ENCODE data around the gene CPA5.
"Not testable (repeated sequence)": the region's sequence is repeated elsewhere in the genome, so short reads cannot be mapped to it uniquely, and the experiment has no call there.

CPA5 gene

GRCh38 chr7:130309986-130310385 lies 34.6 kb upstream of the CPA5 start:
- DNase-seq (ENCODE audit: low spot score in 2 of 2) (no peak), ATAC-seq (replicated peaks; ENCODE audit: extremely low read depth, poor library complexity, severe bottlenecking) (no peak)
- Mint-ChIP-seq H3K36me3 (ENCODE audit: insufficient read depth) (no peaks in the 10 kb centered on the region), H3K9me3 (no peaks in the 10 kb centered on the region), H3K4me3 (no peak overlapping the region), H3K4me1 (no peaks in the 10 kb centered on the region), H3K27ac (ENCODE audit: low read depth) (no peak overlapping the region), H3K27me3 (peaks cover 8% of the 10 kb centered on the region)

GRCh38 chr7:130314305-130314704 lies 30.3 kb upstream of the CPA5 start:
- no peak for ATAC-seq (replicated peaks; ENCODE audit: extremely low read depth, poor library complexity, severe bottlenecking)
- no peaks in the 10 kb centered on the region for H3K4me1 Mint-ChIP-seq
- H3K9me3 Mint-ChIP-seq: no peaks in the 10 kb centered on the region
- DNase-seq (ENCODE audit: low spot score in 2 of 2): no peak
- H3K27me3 Mint-ChIP-seq: peaks cover 18% of the 10 kb centered on the region
- H3K36me3 Mint-ChIP-seq (ENCODE audit: insufficient read depth): peaks cover 2% of the 10 kb centered on the region
- no peak overlapping the region for H3K4me3 Mint-ChIP-seq
- H3K27ac Mint-ChIP-seq (ENCODE audit: low read depth): no peak overlapping the region

- DNase-seq (ENCODE audit: low spot score in 2 of 2) (no peak), ATAC-seq (replicated peaks; ENCODE audit: extremely low read depth, poor library complexity, severe bottlenecking) (no peak)
- H3K4me1 Mint-ChIP-seq: no peaks in the 10 kb centered on the region
- no peaks in the 10 kb centered on the region for H3K9me3 Mint-ChIP-seq
- no peak overlapping the region for H3K4me3 Mint-ChIP-seq
- peaks cover 2% of the 10 kb centered on the region for H3K36me3 Mint-ChIP-seq (ENCODE audit: insufficient read depth)
- peaks cover 24% of the 10 kb centered on the region for H3K27me3 Mint-ChIP-seq
- no peak overlapping the region for H3K27ac Mint-ChIP-seq (ENCODE audit: low read depth)
Measured at GRCh38 chr7:130319541-130319940, 25.1 kb upstream of the CPA5 start.

DNA sequence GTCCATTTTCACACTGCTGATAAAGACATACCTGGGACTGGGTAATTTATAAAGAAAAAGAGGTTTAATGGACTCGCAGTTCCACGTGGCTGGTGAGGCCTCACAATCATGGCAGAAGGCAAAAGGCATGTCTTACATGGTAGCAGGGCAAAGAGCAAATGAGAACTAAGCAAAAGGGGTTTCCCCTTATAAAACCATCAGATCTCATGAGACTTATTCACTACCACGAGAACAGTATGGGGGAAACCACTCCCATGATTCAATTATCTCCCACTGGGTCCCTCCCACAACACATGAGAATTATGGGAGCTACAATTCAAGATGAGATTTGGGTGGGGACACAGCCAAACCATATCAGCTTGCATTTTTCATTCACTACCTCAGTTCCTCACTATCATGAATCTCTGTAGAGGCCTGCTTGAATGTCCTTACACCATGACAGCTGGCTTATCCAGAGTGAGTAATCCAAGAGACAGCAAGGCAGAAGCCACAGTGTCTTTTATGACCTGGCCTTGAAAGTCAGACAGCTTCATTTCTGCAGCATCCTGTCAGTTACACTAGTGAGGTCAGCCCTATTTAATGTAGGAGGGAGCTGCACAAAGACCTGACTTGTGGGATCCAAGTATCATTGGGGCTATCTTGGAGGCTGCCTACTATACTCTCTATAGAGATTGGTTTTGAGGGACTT lies 22.9 kb upstream of the CPA5 start:
- not testable (repeated sequence) for H3K36me3 Mint-ChIP-seq (ENCODE audit: insufficient read depth); H3K9me3 Mint-ChIP-seq; H3K27ac Mint-ChIP-seq (ENCODE audit: low read depth); H3K4me3 Mint-ChIP-seq; H3K4me1 Mint-ChIP-seq; DNase-seq (ENCODE audit: low spot score in 2 of 2); ATAC-seq (replicated peaks; ENCODE audit: extremely low read depth, poor library complexity, severe bottlenecking)
- H3K27me3 Mint-ChIP-seq: peaks cover 24% of the 10 kb centered on the region

- ATAC-seq (replicated peaks; ENCODE audit: extremely low read depth, poor library complexity, severe bottlenecking): no peak
- H3K36me3 Mint-ChIP-seq (ENCODE audit: insufficient read depth): peaks cover 2% of the 10 kb centered on the region
- H3K9me3 Mint-ChIP-seq: no peaks in the 10 kb centered on the region
- H3K4me1 Mint-ChIP-seq: no peaks in the 10 kb centered on the region
- H3K27ac Mint-ChIP-seq (ENCODE audit: low read depth): no peak overlapping the region
- DNase-seq (ENCODE audit: low spot score in 2 of 2): no peak
- peaks cover 20% of the 10 kb centered on the region for H3K27me3 Mint-ChIP-seq
- H3K4me3 Mint-ChIP-seq: no peak overlapping the region
Measured at GRCh38 chr7:130322615-130323014, 22.0 kb upstream of the CPA5 start.

DNA sequence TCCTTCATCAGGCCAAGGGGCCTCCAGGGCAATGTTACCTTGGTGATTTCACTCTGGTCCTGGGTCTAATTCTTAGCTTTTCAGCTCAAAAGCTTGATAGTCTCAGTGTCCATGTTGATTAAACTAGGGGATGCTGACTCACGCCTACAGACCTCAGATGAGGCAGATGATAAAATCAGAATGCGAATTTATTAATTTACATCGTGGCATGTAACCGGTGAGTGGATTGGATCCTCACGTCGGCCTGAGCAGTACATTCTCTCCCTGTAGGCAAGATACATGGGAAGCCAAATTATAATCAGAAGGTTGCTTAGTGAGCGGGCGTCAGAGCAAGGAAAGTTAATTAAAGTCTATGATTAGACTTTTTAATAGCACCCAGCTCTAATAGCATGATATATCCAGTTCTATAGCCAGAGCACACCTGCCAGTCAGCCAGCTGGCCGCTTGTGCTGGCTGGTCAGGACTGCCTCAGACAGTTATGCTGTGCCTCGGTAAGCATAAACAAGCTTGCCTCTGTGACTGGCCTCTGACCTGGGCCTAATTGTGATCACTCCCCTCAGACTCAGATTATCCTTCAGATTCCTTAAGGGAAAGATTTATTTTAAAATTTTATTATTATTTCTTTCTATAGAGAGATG lies 20.2 kb upstream of the CPA5 start:
- no peak overlapping the region for H3K4me3 Mint-ChIP-seq
- ATAC-seq (replicated peaks; ENCODE audit: extremely low read depth, poor library complexity, severe bottlenecking): no peak
- DNase-seq (ENCODE audit: low spot score in 2 of 2): no peak
- H3K27ac Mint-ChIP-seq (ENCODE audit: low read depth): no peak overlapping the region
- no peaks in the 10 kb centered on the region for H3K9me3 Mint-ChIP-seq
- H3K4me1 Mint-ChIP-seq: no peaks in the 10 kb centered on the region
- H3K27me3 Mint-ChIP-seq: peaks cover 5% of the 10 kb centered on the region
- no peaks in the 10 kb centered on the region for H3K36me3 Mint-ChIP-seq (ENCODE audit: insufficient read depth)

DNA sequence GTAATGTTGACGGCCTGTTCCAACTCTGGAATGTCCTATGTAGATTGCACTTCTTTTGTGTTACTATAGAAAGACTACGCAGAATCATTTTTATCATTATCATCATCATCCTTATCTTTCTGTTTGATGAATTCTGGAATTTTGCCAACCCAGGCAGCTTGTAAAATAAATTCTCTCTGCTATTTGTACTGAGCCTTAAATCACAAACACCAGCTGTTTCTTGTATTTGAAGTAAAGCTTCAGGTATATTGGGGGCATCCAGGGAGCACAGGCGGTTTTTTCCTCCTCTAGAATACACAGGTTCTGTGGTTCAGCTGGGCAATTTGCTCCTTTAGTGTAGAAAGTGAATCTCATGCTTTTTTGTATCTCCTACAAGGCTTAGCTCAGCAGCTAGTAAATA lies 14.9 kb upstream of the CPA5 start:
- H3K9me3 Mint-ChIP-seq: no peaks in the 10 kb centered on the region
- no peaks in the 10 kb centered on the region for H3K36me3 Mint-ChIP-seq (ENCODE audit: insufficient read depth)
- no peak overlapping the region for H3K27ac Mint-ChIP-seq (ENCODE audit: low read depth)
- H3K4me1 Mint-ChIP-seq: no peaks in the 10 kb centered on the region
- peaks cover 24% of the 10 kb centered on the region for H3K27me3 Mint-ChIP-seq
- ATAC-seq (replicated peaks; ENCODE audit: extremely low read depth, poor library complexity, severe bottlenecking): no peak
- no peak overlapping the region for H3K4me3 Mint-ChIP-seq
- no peak for DNase-seq (ENCODE audit: low spot score in 2 of 2)

DNA sequence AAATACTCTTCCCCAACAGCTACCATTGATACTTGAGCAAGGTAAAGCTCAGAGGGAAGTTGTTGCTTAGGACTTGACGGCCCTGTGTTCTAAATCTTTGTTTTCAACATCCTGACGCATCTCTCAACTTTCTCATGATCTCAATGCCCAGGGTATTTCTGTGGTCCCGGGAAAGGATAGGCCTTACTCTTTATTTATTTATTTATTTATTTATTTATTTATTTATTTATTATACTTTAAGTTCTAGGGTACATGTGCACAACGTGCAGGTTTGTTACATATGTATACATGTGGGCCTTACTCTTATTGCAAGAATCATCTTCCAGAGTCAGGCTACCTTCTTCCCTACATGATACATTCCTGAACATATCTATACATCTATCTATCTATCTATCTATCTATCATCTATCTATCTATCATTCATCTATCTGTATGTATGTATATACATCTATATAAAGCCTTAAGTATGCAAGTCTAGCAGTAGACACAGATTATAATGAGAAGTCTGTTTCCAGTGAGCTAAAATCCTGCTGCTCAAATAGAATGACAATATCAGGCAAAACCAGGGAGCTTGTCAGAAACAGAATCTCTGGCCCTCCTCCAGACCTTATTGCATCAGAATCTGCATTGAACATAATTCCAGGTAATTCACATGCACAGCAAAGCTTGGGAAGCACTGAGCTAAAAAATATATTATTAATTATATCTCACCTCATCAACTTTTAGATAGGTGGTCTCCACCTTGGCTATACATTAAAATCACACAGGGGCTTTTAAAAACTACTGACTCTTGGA lies 12.2 kb upstream of the CPA5 start:
- no peak for ATAC-seq (replicated peaks; ENCODE audit: extremely low read depth, poor library complexity, severe bottlenecking)
- Mint-ChIP-seq H3K27ac (ENCODE audit: low read depth) (no peak overlapping the region), H3K9me3 (no peaks in the 10 kb centered on the region), H3K36me3 (ENCODE audit: insufficient read depth) (no peaks in the 10 kb centered on the region), H3K4me1 (no peaks in the 10 kb centered on the region), H3K27me3 (peaks cover 38% of the 10 kb centered on the region), H3K4me3 (no peak overlapping the region)
- DNase-seq (ENCODE audit: low spot score in 2 of 2): no peak

- peaks cover 38% of the 10 kb centered on the region for H3K27me3 Mint-ChIP-seq
- no peak overlapping the region for H3K4me3 Mint-ChIP-seq
- no peak for DNase-seq (ENCODE audit: low spot score in 2 of 2)
- no peak for ATAC-seq (replicated peaks; ENCODE audit: extremely low read depth, poor library complexity, severe bottlenecking)
- no peaks in the 10 kb centered on the region for H3K9me3 Mint-ChIP-seq
- H3K4me1 Mint-ChIP-seq: no peaks in the 10 kb centered on the region
- H3K36me3 Mint-ChIP-seq (ENCODE audit: insufficient read depth): no peaks in the 10 kb centered on the region
- no peak overlapping the region for H3K27ac Mint-ChIP-seq (ENCODE audit: low read depth)
Measured at GRCh38 chr7:130333832-130334231, 10.8 kb upstream of the CPA5 start.

GRCh38 chr7:130334274-130334673 lies 10.3 kb upstream of the CPA5 start:
- Mint-ChIP-seq H3K27ac (ENCODE audit: low read depth) (no peak overlapping the region), H3K4me3 (no peak overlapping the region), H3K4me1 (no peaks in the 10 kb centered on the region), H3K27me3 (peaks cover 38% of the 10 kb centered on the region), H3K36me3 (ENCODE audit: insufficient read depth) (no peaks in the 10 kb centered on the region), H3K9me3 (no peaks in the 10 kb centered on the region)
- ATAC-seq (replicated peaks; ENCODE audit: extremely low read depth, poor library complexity, severe bottlenecking) (no peak), DNase-seq (ENCODE audit: low spot score in 2 of 2) (no peak)

DNA sequence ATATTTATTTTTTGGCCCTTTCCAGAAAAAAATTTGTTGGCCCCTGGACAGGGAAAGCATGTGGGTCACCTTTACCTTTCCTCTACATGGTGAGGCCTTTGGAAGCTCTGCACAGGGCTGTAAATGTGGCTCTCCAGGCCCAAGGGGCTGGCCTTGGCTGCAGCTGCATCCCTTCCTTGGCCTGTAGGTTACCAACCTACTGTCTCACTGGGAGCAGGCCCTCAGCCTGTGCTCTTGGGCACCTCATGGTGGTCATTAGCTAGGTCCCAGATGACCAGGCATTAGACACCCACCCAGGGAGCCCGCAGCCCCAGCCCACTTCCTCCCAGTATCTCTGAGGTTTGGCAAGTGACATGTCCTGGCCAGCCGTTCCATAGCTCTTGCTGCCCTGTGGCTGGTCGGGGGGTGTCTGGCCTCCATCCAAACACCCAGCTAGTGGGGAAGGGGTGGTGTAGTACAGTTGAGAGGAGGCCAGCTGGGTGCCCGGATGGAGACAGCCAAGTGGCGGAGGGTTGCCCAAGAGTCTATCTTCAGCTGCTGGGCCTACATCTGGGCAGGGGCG lies 7.1 kb upstream of the CPA5 start:
- DNase-seq (ENCODE audit: low spot score in 2 of 2) (no peak), ATAC-seq (replicated peaks; ENCODE audit: extremely low read depth, poor library complexity, severe bottlenecking) (no peak)
- Mint-ChIP-seq H3K4me3 (no peak overlapping the region), H3K9me3 (no peaks in the 10 kb centered on the region), H3K36me3 (ENCODE audit: insufficient read depth) (no peaks in the 10 kb centered on the region), H3K4me1 (no peaks in the 10 kb centered on the region), H3K27ac (ENCODE audit: low read depth) (no peak overlapping the region), H3K27me3 (peaks cover 30% of the 10 kb centered on the region)

DNA sequence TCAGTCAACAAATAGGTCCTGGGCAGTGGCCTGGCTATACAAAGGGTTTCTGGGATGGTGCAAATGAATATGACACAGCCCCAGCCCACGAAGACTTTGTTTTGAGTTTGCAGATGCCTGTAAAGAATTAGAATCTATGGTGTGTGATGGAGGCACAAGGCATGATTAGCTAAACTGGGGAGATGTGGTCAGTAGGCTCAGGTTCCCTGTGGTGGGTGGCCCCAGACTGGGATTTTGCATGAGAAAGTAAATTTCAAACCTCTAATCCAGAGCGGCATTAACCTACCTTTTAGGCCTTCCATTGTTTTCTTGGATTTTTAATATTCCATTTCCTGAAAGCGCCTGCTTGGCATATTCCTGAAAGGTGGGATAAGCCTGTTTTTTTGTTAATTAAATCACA lies 6.4 kb upstream of the CPA5 start:
- Mint-ChIP-seq H3K27ac (ENCODE audit: low read depth) (no peak overlapping the region), H3K4me1 (no peaks in the 10 kb centered on the region), H3K9me3 (no peaks in the 10 kb centered on the region), H3K36me3 (ENCODE audit: insufficient read depth) (no peaks in the 10 kb centered on the region), H3K27me3 (peaks cover 37% of the 10 kb centered on the region), H3K4me3 (no peak overlapping the region)
- no peak for ATAC-seq (replicated peaks; ENCODE audit: extremely low read depth, poor library complexity, severe bottlenecking)
- DNase-seq (ENCODE audit: low spot score in 2 of 2): no peak

GRCh38 chr7:130341882-130342281 lies 2.7 kb upstream of the CPA5 start:
- Mint-ChIP-seq H3K27me3 (peaks cover 33% of the 10 kb centered on the region), H3K9me3 (no peaks in the 10 kb centered on the region)
- DNase-seq (ENCODE audit: low spot score in 2 of 2): no peak

More at GRCh38 chr7:130341882-130342281, 2.7 kb upstream of the CPA5 start:
- H3K4me1 Mint-ChIP-seq: no peaks in the 10 kb centered on the region
- no peak for ATAC-seq (replicated peaks; ENCODE audit: extremely low read depth, poor library complexity, severe bottlenecking)
- no peak overlapping the region for H3K4me3 Mint-ChIP-seq
- no peak overlapping the region for H3K27ac Mint-ChIP-seq (ENCODE audit: low read depth)
- no peaks in the 10 kb centered on the region for H3K36me3 Mint-ChIP-seq (ENCODE audit: insufficient read depth)
